Measurements from ENCODE around the gene ERBIN. TPM values are rescaled to one million over a fixed set of nuclear protein-coding genes. Genes with fewer than 3 reads are reported as not detected.

The ERBIN gene
- polyA plus RNA-seq, 2 of the 4 experiments (the other 2 are of a cell fraction), result 24.3 to 57.7 TPM

DNA sequence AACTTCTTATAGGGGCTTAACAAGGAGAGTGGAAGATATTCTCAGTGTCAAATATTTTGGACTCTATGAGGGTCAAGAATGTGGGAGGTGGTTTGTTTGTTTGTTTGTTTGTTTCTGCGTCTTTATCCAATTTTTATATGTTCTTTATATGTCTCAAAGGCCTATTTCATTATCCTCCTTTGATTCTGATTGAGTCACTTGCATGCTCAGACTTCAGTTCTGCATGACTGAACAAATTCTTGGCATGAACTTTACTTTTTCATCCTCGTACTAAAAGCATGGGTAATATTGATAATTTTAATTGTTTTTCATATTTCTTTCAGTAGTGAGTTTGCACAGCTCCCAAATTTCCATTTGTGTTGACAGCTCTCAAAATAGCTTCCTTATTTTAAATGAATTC is 19.2 kb upstream of the ERBIN start:
- no peak overlapping the region for H3K27ac ChIP-seq
- H3K9me3 ChIP-seq, result no peaks in the 10 kb centered on the region
- H3K4me3 ChIP-seq, result no peak overlapping the region
- WGBS (ENCODE audit: missing lambda C conversion rate), result 12% methylated on average over 2 of the region's 2 CpGs
- TF ChIP-seq, protein P1, sequence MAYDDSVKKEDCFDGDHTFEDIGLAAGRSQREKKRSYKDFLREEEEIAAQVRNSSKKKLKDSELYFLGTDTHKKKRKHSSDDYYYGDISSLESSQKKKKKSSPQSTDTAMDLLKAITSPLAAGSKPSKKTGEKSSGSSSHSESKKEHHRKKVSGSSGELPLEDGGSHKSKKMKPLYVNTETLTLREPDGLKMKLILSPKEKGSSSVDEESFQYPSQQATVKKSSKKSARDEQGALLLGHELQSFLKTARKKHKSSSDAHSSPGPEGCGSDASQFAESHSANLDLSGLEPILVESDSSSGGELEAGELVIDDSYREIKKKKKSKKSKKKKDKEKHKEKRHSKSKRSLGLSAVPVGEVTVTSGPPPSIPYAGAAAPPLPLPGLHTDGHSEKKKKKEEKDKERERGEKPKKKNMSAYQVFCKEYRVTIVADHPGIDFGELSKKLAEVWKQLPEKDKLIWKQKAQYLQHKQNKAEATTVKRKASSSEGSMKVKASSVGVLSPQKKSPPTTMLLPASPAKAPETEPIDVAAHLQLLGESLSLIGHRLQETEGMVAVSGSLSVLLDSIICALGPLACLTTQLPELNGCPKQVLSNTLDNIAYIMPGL (CRISPR knock-in tag; IDR thresholded peaks at IDR 0.05; ENCODE audit: borderline replicate concordance), result no peak
- TF ChIP-seq FOSB (CRISPR knock-in tag; IDR thresholded peaks at IDR 0.05) (no peak), RNF2 (IDR thresholded peaks at IDR 0.05; ENCODE audit: borderline replicate concordance, low read depth) (no peak), CEBPB (IDR thresholded peaks at IDR 0.05) (no peak), NFE2L2 (conservative IDR thresholded peaks at IDR 0.05; ENCODE audit: low read length) (no peak), HOXA7 (CRISPR knock-in tag; IDR thresholded peaks at IDR 0.05) (no peak), ZC3H11A (IDR thresholded peaks at IDR 0.05) (no peak), BHLHE40 (IDR thresholded peaks at IDR 0.05; ENCODE audit: low read depth, low read length) (no peak), ESRRA (IDR thresholded peaks at IDR 0.05; ENCODE audit: borderline replicate concordance, low read length) (no peak), TP53 (CRISPR knock-in tag; IDR thresholded peaks at IDR 0.05) (no peak)
- TF ChIP-seq, protein P2, sequence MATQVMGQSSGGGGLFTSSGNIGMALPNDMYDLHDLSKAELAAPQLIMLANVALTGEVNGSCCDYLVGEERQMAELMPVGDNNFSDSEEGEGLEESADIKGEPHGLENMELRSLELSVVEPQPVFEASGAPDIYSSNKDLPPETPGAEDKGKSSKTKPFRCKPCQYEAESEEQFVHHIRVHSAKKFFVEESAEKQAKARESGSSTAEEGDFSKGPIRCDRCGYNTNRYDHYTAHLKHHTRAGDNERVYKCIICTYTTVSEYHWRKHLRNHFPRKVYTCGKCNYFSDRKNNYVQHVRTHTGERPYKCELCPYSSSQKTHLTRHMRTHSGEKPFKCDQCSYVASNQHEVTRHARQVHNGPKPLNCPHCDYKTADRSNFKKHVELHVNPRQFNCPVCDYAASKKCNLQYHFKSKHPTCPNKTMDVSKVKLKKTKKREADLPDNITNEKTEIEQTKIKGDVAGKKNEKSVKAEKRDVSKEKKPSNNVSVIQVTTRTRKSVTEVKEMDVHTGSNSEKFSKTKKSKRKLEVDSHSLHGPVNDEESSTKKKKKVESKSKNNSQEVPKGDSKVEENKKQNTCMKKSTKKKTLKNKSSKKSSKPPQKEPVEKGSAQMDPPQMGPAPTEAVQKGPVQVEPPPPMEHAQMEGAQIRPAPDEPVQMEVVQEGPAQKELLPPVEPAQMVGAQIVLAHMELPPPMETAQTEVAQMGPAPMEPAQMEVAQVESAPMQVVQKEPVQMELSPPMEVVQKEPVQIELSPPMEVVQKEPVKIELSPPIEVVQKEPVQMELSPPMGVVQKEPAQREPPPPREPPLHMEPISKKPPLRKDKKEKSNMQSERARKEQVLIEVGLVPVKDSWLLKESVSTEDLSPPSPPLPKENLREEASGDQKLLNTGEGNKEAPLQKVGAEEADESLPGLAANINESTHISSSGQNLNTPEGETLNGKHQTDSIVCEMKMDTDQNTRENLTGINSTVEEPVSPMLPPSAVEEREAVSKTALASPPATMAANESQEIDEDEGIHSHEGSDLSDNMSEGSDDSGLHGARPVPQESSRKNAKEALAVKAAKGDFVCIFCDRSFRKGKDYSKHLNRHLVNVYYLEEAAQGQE (IDR thresholded peaks at IDR 0.05), result no peak
- TF ChIP-seq, protein P3, sequence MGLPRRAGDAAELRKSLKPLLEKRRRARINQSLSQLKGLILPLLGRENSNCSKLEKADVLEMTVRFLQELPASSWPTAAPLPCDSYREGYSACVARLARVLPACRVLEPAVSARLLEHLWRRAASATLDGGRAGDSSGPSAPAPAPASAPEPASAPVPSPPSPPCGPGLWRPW (IDR thresholded peaks at IDR 0.05), result no peak
- no peak for DNase-seq (ENCODE audit: low read depth in 1 of 2, low spot score in 1 of 2)
- no peaks in the 10 kb centered on the region for H3K4me1 ChIP-seq
- FAIRE-seq, result no peak
- POLR2A ChIA-PET, result interaction anchor here (0.6 kb wide), 1 partner anchor 13 kb away, joined by 4 read pairs; no protein-coding TSS in a partner anchor
- H3K4me2 ChIP-seq, result no peak overlapping the region
- ATAC-seq, result no peak
- CTCF ChIA-PET, result interaction anchor here (0.8 kb wide), 1 partner anchor 14 kb away, joined by 3 read pairs; no protein-coding TSS in a partner anchor

DNA sequence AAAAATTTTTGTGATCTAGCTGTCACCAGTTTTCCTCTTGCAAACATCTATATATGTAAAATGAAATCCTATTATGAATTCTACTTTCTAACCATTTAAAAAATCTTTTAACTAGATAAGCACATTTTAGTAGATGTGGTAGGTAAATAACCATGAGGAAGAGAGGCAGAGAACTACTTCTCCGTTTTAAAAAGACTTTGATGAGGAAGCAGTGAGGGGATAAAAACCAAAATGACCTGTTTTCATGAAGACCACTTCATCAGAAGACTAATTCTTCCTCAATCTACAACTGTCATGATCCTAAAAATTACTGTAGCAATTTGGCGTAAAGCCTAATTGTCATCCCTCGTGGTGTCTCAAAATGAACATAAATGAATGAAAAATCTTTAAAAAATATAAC is 15.7 kb upstream of the ERBIN start:
- POLR2A ChIA-PET, result no interaction called here
- H3K4me1 ChIP-seq, result peaks cover 6% of the 10 kb centered on the region
- CTCF ChIA-PET, result interaction anchor here (0.7 to 0.9 kb wide), 2 partner anchors 8 to 20 kb away, joined by 3 read pairs; no protein-coding TSS in a partner anchor
- DNase-seq (ENCODE audit: low read depth in 1 of 2, low spot score in 1 of 2) (no peak), ATAC-seq (no peak), FAIRE-seq (no peak)
- 54% methylated on average over 3 of the region's 3 CpGs for WGBS (ENCODE audit: missing lambda C conversion rate)
- no peak overlapping the region for H3K4me3 ChIP-seq
- TF ChIP-seq FOXS1 (CRISPR knock-in tag; IDR thresholded peaks at IDR 0.05), result no peak
- TF ChIP-seq RCOR1 (IDR thresholded peaks at IDR 0.05; ENCODE audit: low read depth, low read length), result no peak
- no peak for TF ChIP-seq EP300 (IDR thresholded peaks at IDR 0.05)
- TF ChIP-seq CEBPB (IDR thresholded peaks at IDR 0.05), result no peak
- TF ChIP-seq, protein P4, sequence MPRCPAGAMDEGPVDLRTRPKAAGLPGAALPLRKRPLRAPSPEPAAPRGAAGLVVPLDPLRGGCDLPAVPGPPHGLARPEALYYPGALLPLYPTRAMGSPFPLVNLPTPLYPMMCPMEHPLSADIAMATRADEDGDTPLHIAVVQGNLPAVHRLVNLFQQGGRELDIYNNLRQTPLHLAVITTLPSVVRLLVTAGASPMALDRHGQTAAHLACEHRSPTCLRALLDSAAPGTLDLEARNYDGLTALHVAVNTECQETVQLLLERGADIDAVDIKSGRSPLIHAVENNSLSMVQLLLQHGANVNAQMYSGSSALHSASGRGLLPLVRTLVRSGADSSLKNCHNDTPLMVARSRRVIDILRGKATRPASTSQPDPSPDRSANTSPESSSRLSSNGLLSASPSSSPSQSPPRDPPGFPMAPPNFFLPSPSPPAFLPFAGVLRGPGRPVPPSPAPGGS (IDR thresholded peaks at IDR 0.05), result no peak
- no peak for TF ChIP-seq PHF8 (IDR thresholded peaks at IDR 0.05; ENCODE audit: borderline replicate concordance, low read depth)
- TF ChIP-seq HOXB5 (CRISPR knock-in tag; IDR thresholded peaks at IDR 0.05), result no peak
- no peak for TF ChIP-seq KDM5A (IDR thresholded peaks at IDR 0.05)
- TF ChIP-seq, protein P3 (IDR thresholded peaks at IDR 0.05), result no peak
- no peak for TF ChIP-seq FOSL2 (IDR thresholded peaks at IDR 0.05)
- no peak for TF ChIP-seq FOSL2 (CRISPR knock-in tag; IDR thresholded peaks at IDR 0.05)
- TF ChIP-seq SMC3 (IDR thresholded peaks at IDR 0.05), result no peak
- TF ChIP-seq, protein P2 (IDR thresholded peaks at IDR 0.05), result no peak
- no peak for TF ChIP-seq GATA3 (IDR thresholded peaks at IDR 0.05; ENCODE audit: borderline replicate concordance)
- no peak for TF ChIP-seq NPAS2 (CRISPR knock-in tag; IDR thresholded peaks at IDR 0.05; ENCODE audit: borderline replicate concordance)
- H3K9me3 ChIP-seq, result no peaks in the 10 kb centered on the region
- H3K4me2 ChIP-seq, result no peak overlapping the region
- no peak overlapping the region for H3K27ac ChIP-seq

Data from A549 (cell line).